K562 (cell line): Measurements from ENCODE around the gene SULT1A3. TPM values are rescaled to one million over a fixed set of nuclear protein-coding genes. Genes with fewer than 3 reads are reported as not detected.
A peak's percentile ranks its signal among the peaks of the same experiment; 100 is the strongest.

Experiments used
- ARHGAP35 ChIP-seq: fragments of 450-650 bp; IDR thresholded peaks from 2 replicates; pipeline ENCODE4 v1.6.1; 2018; ENCODE audit not compliant: partially characterized antibody
- BDP1 ChIP-seq: IDR thresholded peaks from 3 replicates; pipeline ENCODE4 v1.6.1; 2011; ENCODE audit not compliant: insufficient read length, insufficient read depth
- BMI1 ChIP-seq: fragments of 150-350 bp; IDR thresholded peaks from 2 replicates; pipeline ENCODE4 v1.6.1; 2014; ENCODE audit warnings: low read length
- DACH1 ChIP-seq: fragments of 450-650 bp; IDR thresholded peaks from 2 replicates; pipeline ENCODE4 v1.6.1; 2018; ENCODE audit not compliant: partially characterized antibody
- ELF1 ChIP-seq: fragments of 200-800 bp; sonication (Bioruptor generic); IDR thresholded peaks from 2 replicates; pipeline ENCODE4 v1.6.1; 2016; ENCODE audit warnings: missing genetic modification characterization, missing compliant biosample characterization
- HLTF ChIP-seq: fragments of 450-650 bp; IDR thresholded peaks from 2 replicates; pipeline ENCODE4 v1.6.1; 2016
- IRF2 ChIP-seq: sonication (generic); formaldehyde crosslinking; IDR thresholded peaks from 2 replicates; pipeline ENCODE4 v1.8.1; 2022; ENCODE audit warnings: mild to moderate bottlenecking, missing genetic modification reagents
- MCM3 ChIP-seq: fragments of 450-650 bp; IDR thresholded peaks from 2 replicates; pipeline ENCODE4 v1.6.1; 2016
- MEF2D ChIP-seq: conservative IDR thresholded peaks from 2 replicates; pipeline ENCODE4 v1.6.1; 2016; ENCODE audit warnings: low read depth, missing genetic modification characterization, missing compliant biosample characterization
- NFATC3 ChIP-seq: fragments of 450-650 bp; IDR thresholded peaks from 2 replicates; pipeline ENCODE4 v1.6.1; 2017; ENCODE audit warnings: mild to moderate bottlenecking
- NR3C1 ChIP-seq: sonication (generic); formaldehyde crosslinking; IDR thresholded peaks from 2 replicates; pipeline ENCODE4 v1.8.1; 2022; ENCODE audit warnings: missing genetic modification reagents
- NR4A1 ChIP-seq, 2 experiments: fragments of 250-450 bp in 1 of 2; fragments of 450-650 bp in 1 of 2; sonication (Bioruptor Pico) in 1 of 2; IDR thresholded peaks; 2 replicates each; pipeline versions ENCODE4 v1.4.0 to v1.6.1; 2016 to 2020; ENCODE audit warnings: mild to moderate bottlenecking in 2 of 2, missing compliant biosample characterization in 1 of 2, missing genetic modification characterization in 1 of 2, moderate library complexity in 1 of 2
- TCF7L2 ChIP-seq: fragments of 150-350 bp; IDR thresholded peaks from 2 replicates; pipeline ENCODE4 v1.6.1; 2016; ENCODE audit warnings: low read depth, mild to moderate bottlenecking, low read length, moderate library complexity
- TEAD1 ChIP-seq, 2 experiments: fragments of 450-650 bp in 1 of 2; sonication (generic) in 1 of 2; formaldehyde crosslinking; IDR thresholded peaks; 2 replicates each; pipeline versions ENCODE4 v1.4.0 to v1.8.0; 2020 to 2022; ENCODE audit warnings: mild to moderate bottlenecking in 2 of 2, missing genetic modification reagents in 1 of 2
- TOE1 ChIP-seq, 2 experiments: fragments of 450-650 bp in 1 of 2; sonication (generic) in 1 of 2; formaldehyde crosslinking in 1 of 2; IDR thresholded peaks; 2 replicates each; pipeline versions ENCODE4 v1.7.1 to v1.8.0; 2016 to 2022; ENCODE audit warnings: borderline replicate concordance in 2 of 2, mild to moderate bottlenecking in 2 of 2, antibody characterized with exemption in 1 of 2, inconsistent platforms in 1 of 2, low read depth in 1 of 2, missing genetic modification reagents in 1 of 2, moderate library complexity in 1 of 2
- ZNF124 ChIP-seq: sonication (generic); formaldehyde crosslinking; IDR thresholded peaks from 2 replicates; pipeline ENCODE4 v1.8.1; 2022; ENCODE audit warnings: missing genetic modification reagents
- ZNF24 ChIP-seq: fragments of 450-650 bp; IDR thresholded peaks from 2 replicates; pipeline ENCODE4 v1.6.1; 2016
- ZNF263 ChIP-seq: sonication (generic); formaldehyde crosslinking; IDR thresholded peaks from 2 replicates; pipeline ENCODE4 v1.8.0; 2022; ENCODE audit warnings: mild to moderate bottlenecking, missing genetic modification reagents, borderline replicate concordance
- ZNF57 ChIP-seq: fragments of 450-650 bp; formaldehyde crosslinking; IDR thresholded peaks from 2 replicates; pipeline ENCODE4 v1.4.0; 2020; ENCODE audit warnings: mild to moderate bottlenecking, moderate library complexity
- ZNF668 ChIP-seq: fragments of 250-450 bp; sonication (Bioruptor Pico); IDR thresholded peaks from 2 replicates; pipeline ENCODE4 v1.8.0; 2022; ENCODE audit warnings: mild to moderate bottlenecking, inconsistent platforms
- polyA plus RNA-seq, 8 experiments: library from polyadenylated mRNA; depleted of rRNA in 4 of 8; stranded (reverse) in 5 of 8; unstranded in 3 of 8; fragments of >200 nt; fragmentation: Nextera tagmentation in 2 of 8; fragmentation: Illumina TruSeq in 1 of 8; extraction: Ambion mirVana in 2 of 8; extraction: Trizol in 1 of 8; gene quantifications; 2 replicates each; pipeline versions ENCODE4 v1.2.1 to v1.2.3, GENCODE V29; 2011 to 2014; ENCODE audit warnings: inconsistent platforms in 1 of 8, missing spikeins in 1 of 8
- total RNA-seq, 7 experiments: library from RNA; depleted of rRNA in 6 of 7; stranded (reverse); fragments of >200 nt in 6 of 7; fragmentation: Illumina TruSeq in 2 of 7; extraction: Trizol in 2 of 7; gene quantifications; 2 replicates each; pipeline versions ENCODE4 v1.2.1 to v1.2.3, GENCODE V29; 2011 to 2021; ENCODE audit warnings: low replicate concordance in 1 of 7
- TF ChIP-seq, protein P1 (sequence below): sonication (generic); formaldehyde crosslinking; IDR thresholded peaks from 2 replicates; pipeline ENCODE4 v1.8.1; 2023; ENCODE audit warnings: mild to moderate bottlenecking, missing genetic modification reagents
- TF ChIP-seq, protein P2 (sequence below): fragments of 450-650 bp; IDR thresholded peaks from 2 replicates; pipeline ENCODE4 v1.6.1; 2014; ENCODE audit warnings: low read depth, mild to moderate bottlenecking, moderate library complexity, borderline replicate concordance
- TF ChIP-seq, protein P3 (sequence below): fragments of 450-650 bp; formaldehyde crosslinking; conservative IDR thresholded peaks from 2 replicates; pipeline ENCODE4 v1.4.0; 2022; ENCODE audit warnings: mild to moderate bottlenecking, missing genetic modification characterization
- TF ChIP-seq, protein P4 (sequence below): fragments of 450-650 bp; IDR thresholded peaks from 2 replicates; pipeline ENCODE4 v1.7.0; 2016; ENCODE audit warnings: borderline replicate concordance

The SULT1A3 gene
- total and polyA plus RNA-seq, 9 of the 15 experiments (the other 6 are each of a cell fraction or from before 2014, with no cell fraction given), result 2.4 to 18.0 (median 7.3) TPM

DNA sequence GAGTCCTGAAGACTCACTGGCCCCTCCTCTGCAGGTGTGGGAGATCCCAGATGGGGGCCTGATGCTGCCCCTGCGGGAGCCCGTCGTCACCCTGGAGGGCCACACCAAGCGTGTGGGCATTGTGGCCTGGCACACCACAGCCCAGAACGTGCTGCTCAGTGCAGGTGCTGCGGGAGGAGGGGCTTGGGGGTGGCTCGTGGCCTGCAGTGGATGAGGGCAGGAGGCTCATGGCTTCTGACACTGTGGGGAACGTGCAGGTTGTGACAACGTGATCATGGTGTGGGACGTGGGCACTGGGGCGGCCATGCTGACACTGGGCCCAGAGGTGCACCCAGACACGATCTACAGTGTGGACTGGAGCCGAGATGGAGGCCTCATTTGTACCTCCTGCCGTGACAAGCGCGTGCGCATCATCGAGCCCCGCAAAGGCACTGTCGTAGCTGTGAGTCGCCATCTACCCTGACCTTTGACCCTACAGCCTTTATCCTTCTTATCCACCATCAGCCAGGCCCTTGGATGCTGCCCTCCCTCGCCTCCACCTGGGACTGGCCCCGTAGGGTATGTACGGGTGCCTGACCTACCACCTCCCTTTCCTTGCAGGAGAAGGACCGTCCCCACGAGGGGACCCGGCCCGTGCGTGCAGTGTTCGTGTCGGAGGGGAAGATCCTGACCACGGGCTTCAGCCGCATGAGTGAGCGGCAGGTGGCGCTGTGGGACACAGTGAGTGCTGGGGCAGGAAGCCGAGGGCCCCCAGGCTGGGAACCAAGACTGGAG lies 12.1 kb upstream of the SULT1A3 start (continued):
- TF ChIP-seq, protein P1, sequence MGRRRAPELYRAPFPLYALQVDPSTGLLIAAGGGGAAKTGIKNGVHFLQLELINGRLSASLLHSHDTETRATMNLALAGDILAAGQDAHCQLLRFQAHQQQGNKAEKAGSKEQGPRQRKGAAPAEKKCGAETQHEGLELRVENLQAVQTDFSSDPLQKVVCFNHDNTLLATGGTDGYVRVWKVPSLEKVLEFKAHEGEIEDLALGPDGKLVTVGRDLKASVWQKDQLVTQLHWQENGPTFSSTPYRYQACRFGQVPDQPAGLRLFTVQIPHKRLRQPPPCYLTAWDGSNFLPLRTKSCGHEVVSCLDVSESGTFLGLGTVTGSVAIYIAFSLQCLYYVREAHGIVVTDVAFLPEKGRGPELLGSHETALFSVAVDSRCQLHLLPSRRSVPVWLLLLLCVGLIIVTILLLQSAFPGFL (CRISPR knock-in tag), result no peak
- no peak for TF ChIP-seq BMI1
- TF ChIP-seq NFATC3, result no peak
- TF ChIP-seq NR4A1 (CRISPR knock-in tag; IDR thresholded peaks at IDR 0.05), result no peak
- TF ChIP-seq NR4A1 (tag; IDR thresholded peaks at IDR 0.05), result no peak
- TF ChIP-seq ZNF24, result no peak
- no peak for TF ChIP-seq MCM3
- no peak for TF ChIP-seq ARHGAP35
- TF ChIP-seq IRF2 (CRISPR knock-in tag), result no peak
- TF ChIP-seq TOE1 (IDR thresholded peaks at IDR 0.05; ENCODE audit: borderline replicate concordance), result no peak
- no peak for TF ChIP-seq TOE1 (CRISPR knock-in tag; IDR thresholded peaks at IDR 0.05; ENCODE audit: borderline replicate concordance, low read depth)
- no peak for TF ChIP-seq ZNF263
- TF ChIP-seq, protein P2, sequence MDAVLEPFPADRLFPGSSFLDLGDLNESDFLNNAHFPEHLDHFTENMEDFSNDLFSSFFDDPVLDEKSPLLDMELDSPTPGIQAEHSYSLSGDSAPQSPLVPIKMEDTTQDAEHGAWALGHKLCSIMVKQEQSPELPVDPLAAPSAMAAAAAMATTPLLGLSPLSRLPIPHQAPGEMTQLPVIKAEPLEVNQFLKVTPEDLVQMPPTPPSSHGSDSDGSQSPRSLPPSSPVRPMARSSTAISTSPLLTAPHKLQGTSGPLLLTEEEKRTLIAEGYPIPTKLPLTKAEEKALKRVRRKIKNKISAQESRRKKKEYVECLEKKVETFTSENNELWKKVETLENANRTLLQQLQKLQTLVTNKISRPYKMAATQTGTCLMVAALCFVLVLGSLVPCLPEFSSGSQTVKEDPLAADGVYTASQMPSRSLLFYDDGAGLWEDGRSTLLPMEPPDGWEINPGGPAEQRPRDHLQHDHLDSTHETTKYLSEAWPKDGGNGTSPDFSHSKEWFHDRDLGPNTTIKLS, result no peak
- peak in 1 of 2 experiments; percentile 74; a peak in 1 of 4 replicates for TF ChIP-seq TEAD1 (CRISPR knock-in tag; IDR thresholded peaks at IDR 0.05)
- no peak for TF ChIP-seq DACH1
- TF ChIP-seq ZNF668, result no peak
- no peak for TF ChIP-seq TCF7L2
- TF ChIP-seq MEF2D (tag), result no peak
- no peak for TF ChIP-seq NR3C1
- TF ChIP-seq, protein P3, sequence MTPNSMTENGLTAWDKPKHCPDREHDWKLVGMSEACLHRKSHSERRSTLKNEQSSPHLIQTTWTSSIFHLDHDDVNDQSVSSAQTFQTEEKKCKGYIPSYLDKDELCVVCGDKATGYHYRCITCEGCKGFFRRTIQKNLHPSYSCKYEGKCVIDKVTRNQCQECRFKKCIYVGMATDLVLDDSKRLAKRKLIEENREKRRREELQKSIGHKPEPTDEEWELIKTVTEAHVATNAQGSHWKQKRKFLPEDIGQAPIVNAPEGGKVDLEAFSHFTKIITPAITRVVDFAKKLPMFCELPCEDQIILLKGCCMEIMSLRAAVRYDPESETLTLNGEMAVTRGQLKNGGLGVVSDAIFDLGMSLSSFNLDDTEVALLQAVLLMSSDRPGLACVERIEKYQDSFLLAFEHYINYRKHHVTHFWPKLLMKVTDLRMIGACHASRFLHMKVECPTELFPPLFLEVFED, result no peak
- TF ChIP-seq BDP1, result no peak
- TF ChIP-seq ELF1 (tag), result no peak
- TF ChIP-seq, protein P4, sequence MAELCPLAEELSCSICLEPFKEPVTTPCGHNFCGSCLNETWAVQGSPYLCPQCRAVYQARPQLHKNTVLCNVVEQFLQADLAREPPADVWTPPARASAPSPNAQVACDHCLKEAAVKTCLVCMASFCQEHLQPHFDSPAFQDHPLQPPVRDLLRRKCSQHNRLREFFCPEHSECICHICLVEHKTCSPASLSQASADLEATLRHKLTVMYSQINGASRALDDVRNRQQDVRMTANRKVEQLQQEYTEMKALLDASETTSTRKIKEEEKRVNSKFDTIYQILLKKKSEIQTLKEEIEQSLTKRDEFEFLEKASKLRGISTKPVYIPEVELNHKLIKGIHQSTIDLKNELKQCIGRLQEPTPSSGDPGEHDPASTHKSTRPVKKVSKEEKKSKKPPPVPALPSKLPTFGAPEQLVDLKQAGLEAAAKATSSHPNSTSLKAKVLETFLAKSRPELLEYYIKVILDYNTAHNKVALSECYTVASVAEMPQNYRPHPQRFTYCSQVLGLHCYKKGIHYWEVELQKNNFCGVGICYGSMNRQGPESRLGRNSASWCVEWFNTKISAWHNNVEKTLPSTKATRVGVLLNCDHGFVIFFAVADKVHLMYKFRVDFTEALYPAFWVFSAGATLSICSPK, result no peak
- no peak for TF ChIP-seq ZNF57 (CRISPR knock-in tag)
- no peak for TF ChIP-seq ZNF124 (CRISPR knock-in tag)
- TF ChIP-seq HLTF, result peak; percentile 67; the same call in 1 of the 2 replicates
